Measurements from ENCODE around the gene VAMP2. TPM values are rescaled to one million over a fixed set of nuclear protein-coding genes. Genes with fewer than 3 reads are reported as not detected.

Gene VAMP2
- total and polyA plus RNA-seq, 9 of the 15 experiments (the other 6 are each of a cell fraction or from before 2014, with no cell fraction given), result 2.3 to 31.8 (median 6.0) TPM

DNA sequence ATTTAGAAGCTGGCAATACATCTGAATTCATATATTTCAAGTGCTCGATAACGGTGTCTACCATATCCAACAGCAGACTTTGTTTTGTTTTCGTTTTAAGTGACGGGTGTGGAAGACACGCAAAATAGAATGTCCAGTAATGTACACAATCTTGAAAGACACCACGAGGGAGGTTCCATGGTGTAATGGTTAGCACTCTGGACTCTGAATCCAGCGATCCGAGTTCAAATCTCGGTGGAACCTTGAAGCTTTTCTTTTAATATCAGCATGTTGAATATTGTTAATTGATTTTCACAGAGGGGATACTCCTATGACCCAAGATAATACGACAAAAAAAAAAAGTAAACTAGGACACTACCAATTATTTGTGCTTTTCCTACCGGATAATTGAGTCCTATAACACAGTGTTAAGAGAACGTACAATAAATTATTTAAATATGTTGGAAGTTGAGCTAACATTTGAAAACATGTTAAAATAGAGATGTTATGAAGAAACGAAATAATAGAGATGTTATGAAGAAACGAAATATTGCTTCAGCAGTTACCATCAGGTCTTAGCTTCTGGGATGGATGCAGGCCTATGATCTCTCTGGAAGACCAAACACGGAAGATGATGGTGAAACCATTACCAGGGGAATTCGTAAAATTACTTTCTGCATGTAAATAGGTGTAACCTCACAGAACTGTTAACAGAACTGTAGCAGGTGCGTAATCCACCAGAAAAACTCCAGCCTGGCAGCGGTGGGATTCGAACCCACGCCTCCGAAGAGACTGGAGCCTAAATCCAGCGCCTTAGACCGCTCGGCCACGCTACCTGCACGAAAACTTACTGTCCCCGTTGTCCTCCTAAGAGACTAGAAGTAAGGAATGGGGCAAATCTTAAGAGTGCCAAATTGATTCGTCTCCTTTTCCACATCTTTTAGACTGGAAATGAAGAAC lies 42.9 kb downstream of the VAMP2 start (continued):
- TF ChIP-seq, protein P1, sequence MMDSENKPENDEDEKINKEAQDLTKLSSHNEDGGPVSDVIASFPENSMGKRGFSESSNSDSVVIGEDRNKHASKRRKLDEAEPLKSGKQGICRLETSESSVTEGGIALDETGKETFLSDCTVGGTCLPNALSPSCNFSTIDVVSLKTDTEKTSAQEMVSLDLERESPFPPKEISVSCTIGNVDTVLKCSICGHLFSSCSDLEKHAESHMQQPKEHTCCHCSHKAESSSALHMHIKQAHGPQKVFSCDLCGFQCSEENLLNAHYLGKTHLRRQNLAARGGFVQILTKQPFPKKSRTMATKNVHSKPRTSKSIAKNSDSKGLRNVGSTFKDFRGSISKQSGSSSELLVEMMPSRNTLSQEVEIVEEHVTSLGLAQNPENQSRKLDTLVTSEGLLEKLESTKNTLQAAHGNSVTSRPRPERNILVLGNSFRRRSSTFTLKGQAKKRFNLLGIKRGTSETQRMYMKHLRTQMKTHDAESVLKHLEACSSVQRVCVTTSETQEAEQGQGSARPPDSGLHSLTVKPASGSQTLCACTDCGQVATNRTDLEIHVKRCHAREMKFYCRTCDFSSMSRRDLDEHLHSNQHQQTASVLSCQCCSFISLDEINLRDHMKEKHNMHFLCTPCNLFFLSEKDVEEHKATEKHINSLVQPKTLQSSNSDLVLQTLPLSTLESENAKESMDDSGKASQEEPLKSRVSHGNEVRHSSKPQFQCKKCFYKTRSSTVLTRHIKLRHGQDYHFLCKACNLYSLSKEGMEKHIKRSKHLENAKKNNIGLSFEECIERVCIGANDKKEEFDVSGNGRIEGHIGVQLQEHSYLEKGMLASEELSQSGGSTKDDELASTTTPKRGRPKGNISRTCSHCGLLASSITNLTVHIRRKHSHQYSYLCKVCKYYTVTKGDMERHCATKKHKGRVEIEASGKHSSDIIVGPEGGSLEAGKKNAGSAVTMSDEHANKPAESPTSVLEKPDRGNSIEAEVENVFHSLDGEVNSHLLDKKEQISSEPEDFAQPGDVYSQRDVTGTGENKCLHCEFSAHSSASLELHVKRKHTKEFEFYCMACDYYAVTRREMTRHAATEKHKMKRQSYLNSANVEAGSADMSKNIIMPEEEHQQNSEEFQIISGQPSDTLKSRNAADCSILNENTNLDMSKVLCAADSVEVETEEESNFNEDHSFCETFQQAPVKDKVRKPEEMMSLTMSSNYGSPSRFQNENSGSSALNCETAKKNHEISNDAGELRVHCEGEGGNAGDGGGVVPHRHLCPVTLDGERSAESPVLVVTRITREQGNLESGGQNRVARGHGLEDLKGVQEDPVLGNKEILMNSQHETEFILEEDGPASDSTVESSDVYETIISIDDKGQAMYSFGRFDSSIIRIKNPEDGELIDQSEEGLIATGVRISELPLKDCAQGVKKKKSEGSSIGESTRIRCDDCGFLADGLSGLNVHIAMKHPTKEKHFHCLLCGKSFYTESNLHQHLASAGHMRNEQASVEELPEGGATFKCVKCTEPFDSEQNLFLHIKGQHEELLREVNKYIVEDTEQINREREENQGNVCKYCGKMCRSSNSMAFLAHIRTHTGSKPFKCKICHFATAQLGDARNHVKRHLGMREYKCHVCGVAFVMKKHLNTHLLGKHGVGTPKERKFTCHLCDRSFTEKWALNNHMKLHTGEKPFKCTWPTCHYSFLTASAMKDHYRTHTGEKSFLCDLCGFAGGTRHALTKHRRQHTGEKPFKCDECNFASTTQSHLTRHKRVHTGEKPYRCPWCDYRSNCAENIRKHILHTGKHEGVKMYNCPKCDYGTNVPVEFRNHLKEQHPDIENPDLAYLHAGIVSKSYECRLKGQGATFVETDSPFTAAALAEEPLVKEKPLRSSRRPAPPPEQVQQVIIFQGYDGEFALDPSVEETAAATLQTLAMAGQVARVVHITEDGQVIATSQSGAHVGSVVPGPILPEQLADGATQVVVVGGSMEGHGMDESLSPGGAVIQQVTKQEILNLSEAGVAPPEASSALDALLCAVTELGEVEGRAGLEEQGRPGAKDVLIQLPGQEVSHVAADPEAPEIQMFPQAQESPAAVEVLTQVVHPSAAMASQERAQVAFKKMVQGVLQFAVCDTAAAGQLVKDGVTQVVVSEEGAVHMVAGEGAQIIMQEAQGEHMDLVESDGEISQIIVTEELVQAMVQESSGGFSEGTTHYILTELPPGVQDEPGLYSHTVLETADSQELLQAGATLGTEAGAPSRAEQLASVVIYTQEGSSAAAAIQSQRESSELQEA (IDR thresholded peaks at IDR 0.05; ENCODE audit: low read depth), result peak; percentile 62; the same call in 1 of the 2 replicates
- TF ChIP-seq ZNF384 (IDR thresholded peaks at IDR 0.05; ENCODE audit: low read depth, low read length) (0 out of 2 replicates have a peak, but pooled peaks have one; percentile 16), RUNX1 (IDR thresholded peaks at IDR 0.05; ENCODE audit: low read depth) (no peak), MYNN (IDR thresholded peaks at IDR 0.05) (0 out of 2 replicates have a peak, but pooled peaks have one; percentile 30), MYNN (CRISPR knock-in tag; IDR thresholded peaks at IDR 0.05) (no peak), RNF2 (IDR thresholded peaks at IDR 0.05) (peak; percentile 43), ZNF644 (tag; IDR thresholded peaks at IDR 0.05; ENCODE audit: low read depth) (0 out of 2 replicates have a peak, but pooled peaks have one; percentile 31), SMAD1 (IDR thresholded peaks at IDR 0.05; ENCODE audit: low read depth, low read length, partially characterized antibody) (peak; percentile 30), ZKSCAN8 (CRISPR knock-in tag; IDR thresholded peaks at IDR 0.05) (0 out of 2 replicates have a peak, but pooled peaks have one; percentile 45), ZBTB8A (IDR thresholded peaks at IDR 0.05; ENCODE audit: partially characterized antibody) (peak; percentile 84), MYC (IDR thresholded peaks at IDR 0.05; ENCODE audit: low read depth, low read length) (0 out of 2 replicates have a peak, but pooled peaks have one; percentile 36), MYC (CRISPR knock-in tag; IDR thresholded peaks at IDR 0.05; ENCODE audit: borderline replicate concordance, low read depth) (no peak), XRCC5 (IDR thresholded peaks at IDR 0.05; ENCODE audit: low read depth, low read length) (peak; percentile 73), L3MBTL2 (IDR thresholded peaks at IDR 0.05) (no peak; the same call in 1 of the 2 replicates), ZSCAN29 (IDR thresholded peaks at IDR 0.05) (peak; percentile 56; the same call in 1 of the 2 replicates), ETV5 (CRISPR knock-in tag; IDR thresholded peaks at IDR 0.05; ENCODE audit: low read depth) (0 out of 2 replicates have a peak, but pooled peaks have one; percentile 34), SMARCB1 (IDR thresholded peaks at IDR 0.05; ENCODE audit: insufficient read length, low read depth) (no peak), NRF1 (conservative IDR thresholded peaks at IDR 0.05 in 1 of 2, IDR thresholded peaks at IDR 0.05 in 1 of 2) (0 out of 4 replicates have a peak, but pooled peaks of 1 of the 2 experiments have one; percentile 12)
- TF ChIP-seq, protein P2, sequence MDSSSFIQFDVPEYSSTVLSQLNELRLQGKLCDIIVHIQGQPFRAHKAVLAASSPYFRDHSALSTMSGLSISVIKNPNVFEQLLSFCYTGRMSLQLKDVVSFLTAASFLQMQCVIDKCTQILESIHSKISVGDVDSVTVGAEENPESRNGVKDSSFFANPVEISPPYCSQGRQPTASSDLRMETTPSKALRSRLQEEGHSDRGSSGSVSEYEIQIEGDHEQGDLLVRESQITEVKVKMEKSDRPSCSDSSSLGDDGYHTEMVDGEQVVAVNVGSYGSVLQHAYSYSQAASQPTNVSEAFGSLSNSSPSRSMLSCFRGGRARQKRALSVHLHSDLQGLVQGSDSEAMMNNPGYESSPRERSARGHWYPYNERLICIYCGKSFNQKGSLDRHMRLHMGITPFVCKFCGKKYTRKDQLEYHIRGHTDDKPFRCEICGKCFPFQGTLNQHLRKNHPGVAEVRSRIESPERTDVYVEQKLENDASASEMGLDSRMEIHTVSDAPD (CRISPR knock-in tag; IDR thresholded peaks at IDR 0.05), result 0 out of 2 replicates have a peak, but pooled peaks have one; percentile 55
